CD4-positive, alpha-beta T cell treated with Interleukin-4 for 4 hours (primary cell): ENCODE measurements around the gene OR1F1.
A peak's percentile ranks its signal among the peaks of the same experiment; 100 is the strongest.
"Not testable (repeated sequence)": the region's sequence is repeated elsewhere in the genome, so short reads cannot be mapped to it uniquely, and the experiment has no call there.

Source experiments
- DNase-seq: peaks from one replicate; pipeline ENCODE4 v3.0.0-alpha.2; 2020

The OR1F1 gene

DNA sequence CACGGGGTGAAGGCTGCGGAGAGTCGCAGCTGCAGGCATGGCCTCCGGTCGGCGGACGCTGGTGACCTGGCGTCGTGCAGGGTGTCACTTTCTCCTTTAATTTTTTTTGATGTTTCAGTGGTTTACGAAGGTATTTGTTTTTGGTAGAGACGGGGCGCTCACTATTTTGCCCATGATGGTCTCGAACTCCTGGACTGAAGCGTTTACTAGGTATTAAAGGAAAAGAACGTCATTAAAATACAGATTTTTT lies 36.1 kb upstream of the OR1F1 start:
- DNase-seq, result no peak

DNA sequence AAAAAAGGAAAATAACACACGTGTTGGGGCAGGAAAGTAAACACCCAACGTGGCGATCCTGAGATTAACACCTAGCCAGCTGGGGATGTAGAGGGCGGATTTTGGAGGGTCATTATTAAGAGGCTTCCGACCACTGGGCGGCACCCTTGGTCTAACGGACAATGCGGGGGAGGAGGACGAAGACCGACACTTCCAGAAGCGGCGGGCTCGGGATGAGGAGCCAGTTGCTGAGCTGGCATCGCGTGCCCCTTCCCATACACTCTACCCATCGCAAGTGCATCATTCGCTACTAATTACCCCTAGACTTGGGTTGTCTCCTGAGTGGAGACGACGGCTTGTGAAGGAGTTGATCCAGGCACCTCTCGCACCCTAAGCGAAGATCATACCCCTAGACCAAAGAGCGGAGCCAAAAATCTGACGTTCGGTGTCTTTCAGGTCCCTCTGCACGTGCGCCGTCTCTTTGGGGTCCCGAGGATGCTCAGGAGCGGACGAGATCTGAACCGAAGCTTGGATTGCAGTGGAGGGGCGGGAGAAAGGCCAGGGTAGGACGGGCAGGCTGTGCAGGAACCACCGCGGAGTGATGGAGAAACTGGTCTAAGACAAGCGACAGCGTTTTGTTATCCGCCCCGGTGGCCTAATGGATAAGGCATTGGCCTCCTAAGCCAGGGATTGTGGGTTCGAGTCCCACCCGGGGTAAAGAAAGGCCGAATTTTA lies 35.6 kb upstream of the OR1F1 start:
- DNase-seq, result peak; percentile 76

DNA sequence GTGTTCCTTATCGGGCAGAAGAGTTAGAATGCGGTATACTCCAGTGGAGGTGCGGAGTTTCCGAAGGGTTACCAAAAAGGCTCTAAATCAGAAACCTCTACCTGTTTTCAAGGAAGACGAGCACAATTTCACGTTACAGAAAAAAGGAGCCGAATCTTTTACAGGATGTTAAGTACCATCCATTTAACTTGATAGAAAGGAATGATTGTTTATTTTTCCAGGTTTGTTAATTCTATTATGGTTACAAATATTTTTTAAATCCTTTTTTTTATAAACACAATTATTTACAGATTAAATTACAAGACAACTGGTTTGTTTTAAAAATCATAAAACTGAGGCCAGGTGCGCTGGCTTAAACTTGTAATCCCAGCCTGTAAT lies 35.0 kb upstream of the OR1F1 start:
- DNase-seq, result no peak

DNA sequence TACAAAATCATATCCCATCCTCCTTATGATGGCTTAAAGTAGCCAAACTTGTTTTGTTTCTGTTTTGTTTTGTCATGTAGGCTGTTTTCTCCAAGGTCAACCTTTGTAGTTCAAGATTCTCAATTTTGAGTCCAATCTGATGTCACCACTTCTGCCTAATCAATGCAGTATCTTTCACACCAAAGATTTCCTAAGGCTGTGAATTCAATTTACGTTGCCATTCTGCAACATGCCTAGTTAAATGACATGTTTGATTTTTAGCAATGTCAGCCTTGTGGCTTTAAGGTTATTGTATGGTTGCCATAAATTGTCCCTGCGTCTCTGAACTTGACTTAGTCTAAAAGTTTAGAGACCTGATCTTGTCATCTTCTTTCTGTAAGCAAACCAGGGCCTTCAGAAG lies 32.8 kb upstream of the OR1F1 start:
- DNase-seq, result no peak

DNA sequence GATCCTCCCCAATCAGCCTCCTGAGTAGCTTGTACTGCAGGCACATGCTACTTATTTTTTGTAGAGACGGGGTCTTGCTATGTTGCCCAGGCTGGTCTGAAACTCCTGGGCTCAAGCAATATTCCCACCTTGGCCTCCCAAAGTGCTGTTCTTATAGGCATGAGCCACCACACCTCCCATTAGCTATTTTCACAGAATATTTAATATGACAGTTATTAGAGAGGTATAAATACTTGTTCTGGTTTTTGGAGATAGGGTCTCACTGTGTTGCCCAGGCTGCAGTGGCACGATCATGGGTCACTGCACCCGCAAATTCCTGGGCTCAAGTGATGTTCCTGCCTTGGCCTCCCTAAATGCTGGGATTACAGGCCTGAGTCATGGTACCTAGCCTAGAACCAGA lies 32.0 kb upstream of the OR1F1 start:
- DNase-seq, result no peak

DNA sequence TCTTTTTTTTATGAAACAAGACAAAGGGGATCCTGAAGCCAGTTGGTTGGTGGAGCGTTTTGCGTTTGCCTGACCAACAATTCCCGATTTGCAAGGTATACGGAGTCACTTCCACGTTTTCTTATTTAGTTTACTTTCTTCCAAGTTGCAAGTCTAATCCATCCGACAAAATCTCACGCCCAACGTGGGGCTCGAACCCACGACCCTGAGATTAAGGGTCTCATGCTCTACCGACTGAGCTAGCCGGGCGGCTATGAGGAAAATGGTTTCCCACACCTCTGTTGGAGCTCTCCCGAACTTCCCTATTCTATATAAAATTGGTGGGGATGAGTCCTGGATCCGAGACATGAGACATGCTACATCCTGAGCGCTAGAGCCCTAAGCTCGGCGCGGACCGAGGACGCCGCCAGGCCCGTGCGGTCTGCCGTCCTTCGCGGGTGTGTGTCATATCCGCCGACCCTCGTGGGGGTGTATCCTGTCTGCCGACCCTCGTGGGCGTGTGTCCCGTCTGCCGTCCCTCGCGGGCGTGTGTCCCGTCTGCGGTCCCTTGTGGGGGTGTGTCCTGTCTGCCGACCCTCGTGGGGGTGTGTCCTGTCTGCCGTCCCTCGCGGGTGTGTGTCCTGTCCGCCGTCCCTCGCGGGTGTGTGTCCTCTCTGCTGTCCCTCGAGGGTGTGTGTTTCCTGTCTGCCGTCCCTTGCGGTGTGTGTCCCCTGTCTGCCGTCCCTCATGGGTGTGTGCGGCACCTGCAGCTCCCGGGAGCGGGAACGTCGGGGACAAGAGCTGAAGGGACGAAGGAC lies 30.6 kb upstream of the OR1F1 start:
- DNase-seq, result peak; percentile 51

DNA sequence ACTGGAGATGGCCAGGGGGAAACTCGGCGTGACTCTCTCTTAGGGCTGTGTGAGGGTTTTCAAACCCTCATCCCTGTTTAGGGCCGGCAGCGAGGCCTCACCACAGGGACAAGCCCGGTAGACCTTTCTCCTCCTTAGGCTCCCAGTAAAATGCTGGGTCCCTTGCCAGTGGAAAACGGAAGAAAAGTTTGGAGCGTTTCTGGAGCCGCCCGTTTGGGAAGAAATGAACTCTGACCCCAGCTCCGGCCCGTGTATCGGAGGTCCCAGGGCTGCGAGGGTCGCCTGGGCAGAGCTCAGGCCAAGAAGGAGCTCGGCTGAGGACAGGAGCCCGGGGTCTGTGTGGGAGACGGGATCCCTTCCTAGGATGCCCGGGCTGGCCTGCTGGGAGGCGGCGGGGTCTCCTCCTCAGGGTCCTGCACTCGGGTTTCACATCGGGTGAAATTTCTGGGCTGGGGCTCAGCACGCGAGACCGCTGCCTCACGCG lies 29.9 kb upstream of the OR1F1 start:
- no peak for DNase-seq

DNA sequence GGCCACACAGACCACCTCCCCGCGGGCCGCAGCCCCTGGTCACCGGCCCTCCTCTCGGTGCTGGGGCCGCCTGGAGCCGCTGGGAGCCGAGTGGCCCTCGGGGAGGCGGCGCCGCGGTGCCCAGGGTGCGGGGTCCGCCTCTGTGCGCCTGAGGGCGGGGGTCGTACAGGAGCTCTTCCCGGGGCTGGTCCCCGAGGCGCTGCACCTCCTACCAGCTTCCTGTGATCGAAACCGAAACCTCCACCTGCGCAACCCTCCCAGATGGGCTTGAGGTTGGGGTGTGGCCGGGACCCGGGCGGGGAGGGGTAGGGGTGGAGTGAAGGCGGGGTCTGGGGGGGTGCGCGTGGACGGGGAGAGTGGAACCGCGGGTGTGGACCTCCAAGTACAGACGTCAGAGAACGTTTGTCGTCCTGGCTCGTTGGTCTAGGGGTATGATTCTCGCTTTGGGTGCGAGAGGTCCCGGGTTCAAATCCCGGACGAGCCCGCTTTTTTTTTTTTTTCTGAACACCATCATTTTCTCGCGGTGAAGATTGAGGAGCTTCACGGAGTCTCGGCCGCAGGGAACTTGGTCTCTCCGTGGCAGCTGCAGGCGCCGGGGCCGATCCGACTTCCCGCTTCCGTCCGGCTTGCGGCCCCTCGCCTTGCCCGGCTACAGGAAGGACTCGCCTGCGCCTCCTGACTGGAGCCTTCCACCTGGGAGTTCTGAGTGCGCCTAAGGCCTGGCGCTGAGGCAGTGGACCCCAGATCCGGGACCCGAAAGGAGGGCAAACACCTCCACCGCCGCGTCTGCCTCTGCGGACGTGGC lies 29.3 kb upstream of the OR1F1 start:
- peak; percentile 96 for DNase-seq

DNA sequence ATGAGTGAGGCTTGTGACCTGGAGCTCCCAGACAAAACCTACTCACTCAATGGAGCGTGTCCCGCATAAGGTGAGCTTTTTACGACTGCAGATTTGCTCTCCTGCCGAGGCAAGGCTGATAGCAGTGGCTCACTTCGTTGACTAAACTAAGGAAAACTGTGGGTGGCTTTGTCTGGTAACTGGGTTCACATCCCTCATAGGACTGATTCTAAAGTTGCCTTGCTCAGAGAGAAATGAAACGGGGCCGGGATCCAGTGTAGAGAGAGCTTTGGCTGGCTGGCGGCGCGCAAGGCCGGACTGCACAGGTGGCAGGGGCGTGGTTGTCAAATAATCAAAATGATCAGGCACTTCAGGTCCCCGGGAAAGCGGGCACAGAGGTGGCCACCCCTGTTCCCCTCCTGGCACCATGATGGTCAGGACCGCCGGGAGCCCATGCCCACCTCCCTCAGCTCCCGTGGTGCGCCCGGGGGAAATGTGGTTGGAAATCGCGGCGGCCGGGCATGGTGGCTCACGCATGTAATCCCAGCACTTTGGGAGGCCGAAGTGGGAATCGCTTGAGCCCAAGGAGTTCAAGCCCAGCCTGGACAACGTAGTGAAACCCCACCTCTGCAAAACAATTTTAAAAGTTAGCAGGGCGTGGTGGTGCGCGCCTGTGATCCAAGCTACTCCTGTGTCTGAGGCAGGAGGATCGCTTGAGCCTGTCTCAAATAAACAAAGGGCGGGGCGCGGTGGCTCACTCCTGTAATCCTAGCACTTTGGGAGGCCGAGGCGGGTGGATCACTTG lies 26.6 kb upstream of the OR1F1 start:
- DNase-seq, result no peak

DNA sequence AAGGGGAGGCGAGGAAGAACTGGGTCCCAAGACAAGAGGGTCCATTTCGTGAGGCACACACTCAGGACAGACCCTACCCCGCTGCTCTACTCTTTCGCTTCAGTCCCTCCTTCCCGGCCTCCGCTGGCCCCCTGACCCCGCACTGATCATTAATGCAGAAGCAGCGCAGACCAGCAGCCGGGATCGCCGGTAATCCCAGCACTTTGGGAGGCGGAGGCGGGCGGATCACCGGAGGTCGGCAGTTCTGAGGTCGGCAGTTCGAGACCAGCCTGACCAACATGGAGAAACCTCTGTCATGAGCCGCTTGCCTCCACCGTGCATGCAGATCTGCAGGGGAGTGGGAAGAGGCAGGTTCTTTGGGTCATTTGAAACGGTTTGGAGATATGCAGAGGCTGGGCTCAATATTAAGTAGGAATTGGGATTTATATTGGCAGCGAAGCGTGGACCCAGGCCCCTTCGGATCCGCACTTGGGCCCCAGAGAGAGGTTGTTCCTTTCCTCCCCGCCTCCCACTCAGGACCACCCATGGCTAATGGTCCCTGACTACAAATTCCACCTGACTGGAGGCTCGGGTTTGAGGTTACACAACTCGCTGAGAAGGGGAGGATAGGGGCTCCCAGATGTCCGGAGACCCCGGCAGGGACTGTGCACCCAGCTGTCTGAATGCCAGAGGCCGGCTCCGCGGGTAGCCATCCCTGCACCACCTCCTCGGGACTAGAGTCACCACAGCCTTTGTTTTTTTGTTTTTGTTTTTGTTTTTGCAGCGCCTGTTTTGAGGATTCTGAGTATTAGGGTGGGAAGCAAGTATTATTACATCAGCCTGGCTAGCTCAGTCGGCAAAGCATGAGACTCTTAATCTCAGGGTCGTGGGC lies 23.6 kb upstream of the OR1F1 start:
- DNase-seq, result no peak

DNA sequence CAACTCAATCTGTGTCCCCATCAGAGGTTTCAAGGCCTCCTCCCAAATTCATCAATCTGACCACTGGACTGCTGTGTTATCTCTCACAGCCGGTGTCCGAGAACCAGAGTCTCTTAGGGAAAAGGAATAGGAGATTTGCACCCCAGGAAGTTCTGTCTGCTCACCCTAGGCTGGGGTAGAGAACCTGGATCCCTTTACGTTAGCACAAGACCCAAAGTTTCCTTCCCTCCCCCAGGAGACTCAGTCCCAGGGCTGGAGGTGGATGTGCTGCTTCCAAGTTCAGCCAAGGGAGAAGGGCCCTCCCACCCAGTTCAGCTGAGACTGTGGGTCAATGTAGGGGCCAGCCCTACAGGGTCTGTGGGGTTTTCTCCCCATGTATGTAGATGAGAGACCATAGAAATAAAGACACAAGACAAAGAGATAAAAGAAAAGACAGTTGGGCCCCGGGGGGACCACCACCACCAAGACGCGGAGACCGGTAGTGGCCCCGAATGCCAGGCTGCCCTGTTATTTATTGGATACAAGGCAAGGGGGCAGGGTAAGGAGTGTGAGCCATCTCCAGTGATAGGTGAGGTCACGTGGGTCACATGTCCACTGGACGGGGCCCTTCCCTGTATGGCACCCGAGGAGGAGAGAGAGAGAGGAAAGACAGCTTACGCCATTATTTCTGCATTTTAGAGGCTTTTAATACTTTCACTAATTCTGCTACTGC lies 22.7 kb upstream of the OR1F1 start:
- no peak for DNase-seq

DNA sequence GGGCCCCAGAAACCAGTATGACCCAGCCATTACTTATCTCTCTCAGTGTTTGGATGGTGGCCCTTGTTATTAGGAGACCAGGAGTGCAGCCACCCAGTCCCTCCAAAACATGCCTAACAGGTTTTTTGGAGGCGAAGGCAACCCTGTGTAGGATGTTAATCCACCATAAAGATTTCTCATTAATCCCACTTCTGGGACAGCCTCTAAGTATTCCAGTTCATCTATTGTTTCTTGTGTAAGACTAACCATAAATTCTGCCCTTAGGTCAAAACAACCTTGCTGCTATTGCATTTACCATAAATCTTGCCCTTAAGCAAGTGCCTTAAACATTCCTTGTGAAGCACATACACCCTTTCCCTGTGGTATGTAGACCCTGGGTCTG lies 21.5 kb upstream of the OR1F1 start:
- no peak for DNase-seq

DNA sequence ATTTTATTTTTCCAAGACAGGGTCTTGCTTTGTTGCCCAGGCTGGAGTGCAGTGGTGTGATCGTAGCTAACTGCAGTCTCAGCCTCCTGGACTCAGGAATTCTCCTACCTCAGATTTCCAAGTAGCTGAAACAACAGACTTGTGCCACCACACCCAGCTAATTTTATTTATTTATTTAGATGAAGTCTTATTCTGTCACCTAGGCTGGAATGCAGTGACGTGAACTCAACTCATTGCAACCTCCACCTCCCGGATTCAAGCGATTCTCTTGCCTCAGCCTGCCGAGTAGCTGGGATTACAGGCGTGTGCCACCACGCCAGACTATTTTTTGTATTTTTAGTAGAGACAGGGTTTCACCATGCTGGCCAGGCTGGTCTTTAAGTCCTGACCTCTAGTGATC lies 19.3 kb upstream of the OR1F1 start:
- not testable (repeated sequence) for DNase-seq

DNA sequence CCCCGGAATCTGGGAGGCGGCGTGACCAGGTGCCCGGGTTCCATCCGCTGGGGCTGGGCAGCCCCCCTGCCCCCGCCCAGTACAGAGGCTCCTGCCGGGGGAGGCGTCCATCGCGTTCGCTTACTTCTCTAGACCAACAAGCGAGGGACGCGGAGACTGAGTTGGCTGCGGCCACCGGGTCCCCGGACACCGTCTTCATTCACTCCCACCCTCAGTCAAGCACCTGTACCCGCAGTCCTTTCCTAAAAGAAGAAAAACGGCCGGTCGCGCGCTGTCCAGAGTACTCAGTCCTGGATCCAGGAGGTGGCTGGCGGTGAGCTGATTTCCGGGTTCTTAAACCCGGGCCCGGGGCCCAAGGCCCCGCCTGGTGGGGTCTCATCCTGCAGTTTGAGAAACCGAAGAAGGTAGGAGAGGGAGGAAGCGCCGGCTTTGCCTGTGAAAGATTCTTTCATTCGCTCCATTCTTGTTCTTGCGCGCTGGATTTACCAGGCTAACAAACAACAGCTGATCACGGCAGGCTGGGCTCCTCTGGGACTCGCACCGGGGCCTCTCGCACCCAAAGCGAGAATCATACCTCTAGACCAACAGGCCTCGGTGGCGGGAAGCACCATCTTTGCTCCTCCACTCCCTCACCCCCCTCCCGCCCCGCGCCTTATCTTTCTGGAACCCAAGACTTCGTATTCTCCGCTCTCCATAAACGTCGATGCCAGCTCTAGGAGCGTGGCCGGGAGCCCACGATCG lies 17.4 kb upstream of the OR1F1 start:
- no peak for DNase-seq

DNA sequence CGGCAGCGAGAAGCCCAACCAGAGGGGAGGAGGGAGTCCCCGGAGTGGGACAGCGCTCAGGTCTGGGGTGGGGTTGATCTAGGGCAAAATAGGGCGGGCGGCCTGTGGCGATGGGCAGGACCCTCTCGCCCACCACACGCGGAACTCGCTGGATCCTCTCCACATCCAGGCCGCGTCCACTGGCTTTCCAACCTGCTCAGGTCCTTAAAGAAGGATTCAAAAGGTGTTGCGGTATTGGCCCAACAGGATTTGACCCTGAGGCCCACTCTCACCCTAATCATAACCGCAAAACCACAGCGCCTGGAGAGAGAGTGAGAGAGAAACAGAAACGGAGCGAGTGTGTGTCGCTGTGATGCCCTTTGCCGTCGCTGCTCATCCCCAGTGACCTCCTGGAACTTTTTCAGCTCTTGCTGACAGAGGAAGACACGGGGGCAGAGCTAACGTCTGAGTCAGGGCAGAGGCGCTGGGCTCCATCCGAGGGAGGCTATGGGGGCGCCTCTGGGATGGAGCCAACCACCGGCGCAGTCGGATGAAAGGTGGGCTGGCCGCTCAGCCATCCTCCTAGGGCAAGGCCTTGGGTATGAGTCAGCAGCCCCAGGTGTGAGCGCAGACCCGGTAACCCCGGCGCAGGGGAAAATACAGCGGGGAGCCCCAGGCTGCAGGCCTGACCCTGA lies 16.7 kb upstream of the OR1F1 start:
- peak; percentile 56 for DNase-seq

DNA sequence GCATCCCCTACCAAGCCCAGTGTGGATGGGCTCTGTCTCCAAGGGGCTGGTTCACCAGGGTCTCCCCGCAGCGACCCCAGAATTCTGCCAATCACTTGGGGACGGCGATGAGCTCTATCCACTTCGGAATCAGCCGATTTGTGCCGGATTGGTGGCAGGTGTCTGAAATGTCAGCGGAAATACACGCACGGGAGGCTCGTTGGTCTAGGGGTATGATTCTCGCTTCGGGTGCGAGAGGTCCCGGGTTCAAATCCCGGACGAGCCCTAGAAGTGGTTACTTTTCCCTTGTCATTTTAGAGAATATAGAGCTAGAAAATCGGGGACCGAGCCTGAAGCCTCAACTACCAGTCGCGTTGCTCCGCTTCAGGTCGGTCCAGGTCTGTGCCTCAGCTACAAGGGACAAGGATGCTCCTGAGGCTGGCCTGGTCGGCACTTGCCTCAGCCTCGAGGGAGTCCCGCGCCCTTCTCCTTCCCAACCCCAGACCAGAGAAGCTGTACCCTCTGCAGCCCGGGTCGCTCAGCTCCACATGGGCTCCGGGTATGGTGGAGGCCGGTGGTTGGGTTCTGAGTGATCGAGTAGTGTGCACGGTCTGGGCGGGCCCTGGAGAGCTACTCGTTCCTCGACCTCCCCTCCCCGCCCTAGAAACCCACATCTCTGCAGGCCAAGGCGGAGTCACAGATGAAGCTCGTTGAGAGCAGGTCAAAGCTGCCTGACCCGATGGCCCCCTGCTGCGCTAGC lies 16.0 kb upstream of the OR1F1 start:
- DNase-seq, result no peak

DNA sequence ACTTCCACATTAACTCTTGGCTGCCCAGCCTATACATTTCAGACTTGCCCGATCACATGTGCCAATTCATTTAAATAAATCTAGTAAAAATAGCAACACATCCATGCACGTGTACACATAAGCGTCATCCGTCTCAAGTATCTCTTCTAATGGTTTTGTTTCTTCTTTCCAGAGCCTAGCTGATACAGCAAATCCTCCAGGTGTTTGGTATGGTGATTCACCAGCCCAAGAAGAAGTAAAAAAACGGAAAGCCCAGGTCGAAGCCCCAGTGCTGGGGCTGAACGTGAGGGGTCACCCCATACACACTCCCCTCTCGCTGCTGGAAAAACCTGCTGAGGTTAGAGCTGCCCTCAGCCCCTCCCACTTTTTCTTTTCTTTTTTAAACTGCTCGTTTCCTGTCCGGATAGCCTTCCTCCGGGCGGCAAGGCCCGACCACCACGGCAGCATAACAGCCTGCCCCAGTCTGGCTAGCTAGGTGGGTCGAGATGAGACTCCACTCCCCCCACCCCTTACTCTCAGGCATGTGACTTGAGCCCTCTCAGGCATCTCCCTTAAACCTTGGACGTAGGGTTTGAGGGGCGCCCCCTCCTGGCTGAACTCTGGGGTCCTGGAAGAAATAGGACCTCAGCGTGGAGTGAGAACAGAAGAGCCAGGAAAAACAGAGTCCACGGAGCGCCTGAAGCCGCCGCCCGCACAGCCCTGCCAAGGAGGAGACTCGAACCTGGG lies 13.9 kb upstream of the OR1F1 start:
- DNase-seq, result no peak

DNA sequence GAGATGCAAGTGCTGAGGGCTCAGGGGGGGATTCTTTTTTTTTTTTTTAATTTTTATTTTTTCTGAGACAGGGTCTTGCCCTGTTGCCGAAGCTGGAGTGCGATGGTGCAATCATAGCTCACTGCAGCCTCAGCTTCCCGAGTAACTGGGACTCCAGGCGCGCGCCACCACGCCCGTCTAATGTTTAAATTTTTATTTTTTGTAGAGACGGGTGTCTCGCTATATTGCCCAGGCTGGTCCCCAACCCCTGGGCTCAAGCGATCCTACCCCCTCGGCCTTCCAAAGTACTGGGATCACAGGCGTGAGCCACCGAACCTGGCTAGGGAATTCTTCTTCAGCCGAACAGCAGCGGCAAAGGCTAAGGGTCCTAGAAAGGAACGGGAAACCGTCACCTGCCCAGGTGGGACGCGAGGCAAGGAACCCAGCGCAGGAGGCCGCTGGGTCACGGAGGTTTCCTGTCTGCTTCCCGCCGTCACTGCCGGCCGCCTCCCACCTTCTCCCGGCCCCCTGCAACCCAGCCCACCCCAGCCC lies 13.3 kb upstream of the OR1F1 start:
- DNase-seq, result no peak
